GM12873 (cell line): Measurements from ENCODE around the gene FOSL2.
A peak's percentile ranks its signal among the peaks of the same experiment; 100 is the strongest.

Experiments used
- TF ChIP-seq, protein P1 (sequence below): IDR thresholded peaks from 2 replicates; pipeline ENCODE4 v1.5.1; 2012; ENCODE audit warnings: low read depth, mild to moderate bottlenecking, moderate library complexity, low read length, control low read depth; ENCODE audit not compliant: insufficient read depth; ENCODE audit errors: missing control alignments

Gene FOSL2

GRCh38 chr2:28387082-28387960, 5.3 kb upstream of the FOSL2 start:
- TF ChIP-seq, protein P1, sequence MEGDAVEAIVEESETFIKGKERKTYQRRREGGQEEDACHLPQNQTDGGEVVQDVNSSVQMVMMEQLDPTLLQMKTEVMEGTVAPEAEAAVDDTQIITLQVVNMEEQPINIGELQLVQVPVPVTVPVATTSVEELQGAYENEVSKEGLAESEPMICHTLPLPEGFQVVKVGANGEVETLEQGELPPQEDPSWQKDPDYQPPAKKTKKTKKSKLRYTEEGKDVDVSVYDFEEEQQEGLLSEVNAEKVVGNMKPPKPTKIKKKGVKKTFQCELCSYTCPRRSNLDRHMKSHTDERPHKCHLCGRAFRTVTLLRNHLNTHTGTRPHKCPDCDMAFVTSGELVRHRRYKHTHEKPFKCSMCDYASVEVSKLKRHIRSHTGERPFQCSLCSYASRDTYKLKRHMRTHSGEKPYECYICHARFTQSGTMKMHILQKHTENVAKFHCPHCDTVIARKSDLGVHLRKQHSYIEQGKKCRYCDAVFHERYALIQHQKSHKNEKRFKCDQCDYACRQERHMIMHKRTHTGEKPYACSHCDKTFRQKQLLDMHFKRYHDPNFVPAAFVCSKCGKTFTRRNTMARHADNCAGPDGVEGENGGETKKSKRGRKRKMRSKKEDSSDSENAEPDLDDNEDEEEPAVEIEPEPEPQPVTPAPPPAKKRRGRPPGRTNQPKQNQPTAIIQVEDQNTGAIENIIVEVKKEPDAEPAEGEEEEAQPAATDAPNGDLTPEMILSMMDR: no peak

- TF ChIP-seq, protein P1: no peak
Observed at GRCh38 chr2:28389399-28390240, 3.0 kb upstream of the FOSL2 start.

GRCh38 chr2:28390241-28390745, 2.4 kb upstream of the FOSL2 start:
- TF ChIP-seq, protein P1: peak; percentile 12

- TF ChIP-seq, protein P1: no peak
Observed at GRCh38 chr2:28390746-28391563, 1.7 kb upstream of the FOSL2 start.

- TF ChIP-seq, protein P1: peak; percentile 7
Observed at GRCh38 chr2:28391564-28392296, 928 bp upstream of the FOSL2 start.

- TF ChIP-seq, protein P1: no peak
Observed at GRCh38 chr2:28393114-28393836, 617 bp downstream of the FOSL2 start.
